ENCODE results near the gene PRKCA. TPM values are rescaled to one million over a fixed set of nuclear protein-coding genes. Genes with fewer than 3 reads are reported as not detected.

The PRKCA gene
- total RNA-seq, 4 donors from 2014 or later: 9.6 to 15.5 (median 11.1) TPM

GRCh38 chr17:66364508-66364907, 62.1 kb downstream of the PRKCA start:
- H3K4me3 ChIP-seq (ENCODE audit: low read depth, poor library complexity, severe bottlenecking): no peak overlapping the region
- TF ChIP-seq CTCF (IDR thresholded peaks at IDR 0.05) (no peak), POLR2A (IDR thresholded peaks at IDR 0.05) (no peak)
- no peak for DNase-seq (ENCODE audit: low spot score in 2 of 2)
- intact Hi-C loops (cut with DNase I; ENCODE audit: low total_unique reads): no loop called here
- WGBS, 2 donors: 93 to 95% methylated on average over 10 of the region's 10 CpGs

GRCh38 chr17:66364990-66365490, 62.6 kb downstream of the PRKCA start:
- H3K4me3 ChIP-seq (ENCODE audit: low read depth, poor library complexity, severe bottlenecking): no peak overlapping the region
- no peak for DNase-seq (ENCODE audit: low spot score in 2 of 2)
- 37 to 39% methylated on average over 4 of the region's 4 CpGs for WGBS, 2 donors
- intact Hi-C loops (cut with DNase I; ENCODE audit: low total_unique reads): no loop called here
- TF ChIP-seq POLR2A (IDR thresholded peaks at IDR 0.05) (no peak), CTCF (IDR thresholded peaks at IDR 0.05) (no peak)

- WGBS, 2 donors: 77 to 78% methylated on average over 2 of the region's 2 CpGs
- no peak overlapping the region for H3K4me3 ChIP-seq (ENCODE audit: low read depth, poor library complexity, severe bottlenecking)
- no peak for DNase-seq (ENCODE audit: low spot score in 2 of 2)
- intact Hi-C loops (cut with DNase I; ENCODE audit: low total_unique reads): no loop called here
- no peak for TF ChIP-seq CTCF (IDR thresholded peaks at IDR 0.05)
- TF ChIP-seq POLR2A (IDR thresholded peaks at IDR 0.05): no peak
These were observed 63.5 kb downstream of the PRKCA start for GRCh38 chr17:66365903-66366302.

- 81 to 82% methylated on average over 2 of the region's 2 CpGs for WGBS, 2 donors
- intact Hi-C loops (cut with DNase I; ENCODE audit: low total_unique reads): no loop called here
These were observed 64.7 kb downstream of the PRKCA start for GRCh38 chr17:66367107-66367506.

GRCh38 chr17:66369830-66370229, 67.4 kb downstream of the PRKCA start:
- intact Hi-C loops (cut with DNase I; ENCODE audit: low total_unique reads): no loop called here
- WGBS, 2 donors: 84 to 85% methylated on average over 4 of the region's 4 CpGs
- TF ChIP-seq CTCF (IDR thresholded peaks at IDR 0.05) (no peak), POLR2A (IDR thresholded peaks at IDR 0.05) (no peak)
- no peak for DNase-seq (ENCODE audit: low spot score in 2 of 2)
- no peak overlapping the region for H3K4me3 ChIP-seq (ENCODE audit: low read depth, poor library complexity, severe bottlenecking)

More at GRCh38 chr17:66367107-66367506, 64.7 kb downstream of the PRKCA start:
- TF ChIP-seq POLR2A (IDR thresholded peaks at IDR 0.05) (no peak), CTCF (IDR thresholded peaks at IDR 0.05) (no peak)
- H3K4me3 ChIP-seq (ENCODE audit: low read depth, poor library complexity, severe bottlenecking): no peak overlapping the region
- DNase-seq (ENCODE audit: low spot score in 2 of 2): no peak

GRCh38 chr17:66371561-66371960, 69.1 kb downstream of the PRKCA start:
- 92 to 94% methylated on average over 7 of the region's 7 CpGs for WGBS, 2 donors
- intact Hi-C loops (cut with DNase I; ENCODE audit: low total_unique reads): no loop called here
- no peak overlapping the region for H3K4me3 ChIP-seq (ENCODE audit: low read depth, poor library complexity, severe bottlenecking)
- TF ChIP-seq POLR2A (IDR thresholded peaks at IDR 0.05) (no peak), CTCF (IDR thresholded peaks at IDR 0.05) (no peak)
- DNase-seq (ENCODE audit: low spot score in 2 of 2): no peak
